Stimulated activated CD8-positive, alpha-beta memory T cell treated with anti-CD3 and anti-CD28 coated beads, Interleukin-4, amount 100 ng/mL, for 1 hour (primary cell): ENCODE data around the gene PALLD.

Experiments
- DNase-seq, 2 donors: peaks; one replicate each; pipeline ENCODE4 v3.0.0-alpha.2; 2020; ENCODE audit warnings: low read depth in 2 of 2, low spot score in 1 of 2

Gene PALLD

DNA sequence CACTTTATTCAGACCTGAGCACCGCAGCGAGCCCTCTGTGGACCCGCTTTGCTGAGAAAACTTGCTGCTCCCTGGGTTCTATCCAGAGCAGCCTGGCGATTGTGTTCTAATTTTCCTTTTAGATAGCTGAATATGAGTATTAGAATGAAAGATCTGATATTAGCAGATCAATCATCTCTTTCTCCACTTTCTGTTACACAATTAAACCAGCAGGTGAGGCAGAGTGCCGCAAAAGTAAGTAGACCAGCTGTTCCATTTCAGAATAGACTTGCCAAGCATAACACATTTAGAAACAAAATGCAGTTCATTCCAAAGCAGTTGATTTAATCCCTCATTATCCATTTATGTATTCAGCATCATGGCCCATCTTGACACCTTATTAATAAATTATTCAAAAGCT lies 58.6 kb downstream of the PALLD start:
- DNase-seq = no peak

GRCh38 chr4:168557658-168558057 lies 60.8 kb downstream of the PALLD start:
- DNase-seq = no peak

GRCh38 chr4:168558599-168558998 lies 61.7 kb downstream of the PALLD start:
- DNase-seq = no peak

- DNase-seq = no peak
Measured at GRCh38 chr4:168560184-168561180, 63.6 kb downstream of the PALLD start.

DNA sequence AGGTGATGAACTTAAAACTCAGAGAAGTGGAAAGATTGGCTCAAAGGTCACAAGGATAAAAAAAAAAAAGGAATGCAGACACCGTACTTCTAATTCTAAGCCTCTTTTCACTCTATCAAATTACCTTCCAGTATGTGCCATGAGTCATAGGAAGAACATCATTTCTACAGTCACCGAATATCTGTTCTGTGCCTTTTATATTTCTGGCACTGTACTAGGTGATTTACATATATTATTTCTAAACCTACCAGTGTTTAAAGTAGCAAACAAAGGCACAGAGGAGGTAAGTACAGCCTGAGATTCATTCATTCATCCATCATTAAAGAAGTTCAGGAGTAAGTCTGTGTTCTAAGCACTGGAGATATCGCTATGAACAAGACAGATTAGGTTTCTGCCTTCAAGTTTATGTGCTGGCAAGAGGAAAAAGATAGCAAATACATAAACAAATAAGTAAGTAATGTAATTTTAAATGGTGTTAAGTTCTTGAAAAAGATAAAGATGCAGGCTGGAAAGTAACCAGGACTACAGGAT lies 65.3 kb downstream of the PALLD start:
- no peak for DNase-seq

DNA sequence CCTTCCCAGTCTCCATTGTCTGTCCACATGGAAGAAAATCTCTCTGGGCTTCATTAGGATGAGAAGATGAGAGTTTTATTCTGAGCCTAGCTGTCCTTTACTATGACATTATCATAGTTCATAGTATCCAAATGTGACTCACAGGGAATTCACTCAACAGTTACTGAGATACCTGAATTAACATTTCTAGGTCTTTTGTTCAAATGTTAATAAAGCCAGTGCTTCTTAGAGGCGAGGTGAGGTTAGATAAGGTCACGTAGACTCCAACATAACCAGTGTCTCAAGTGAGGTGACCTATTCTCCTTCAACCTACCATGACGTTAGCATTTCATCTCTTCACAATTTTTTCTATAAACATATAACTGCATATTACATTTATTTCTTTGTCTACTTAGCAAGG lies 67.2 kb downstream of the PALLD start:
- no peak for DNase-seq

GRCh38 chr4:168565130-168565529 lies 68.3 kb downstream of the PALLD start:
- DNase-seq = no peak

DNA sequence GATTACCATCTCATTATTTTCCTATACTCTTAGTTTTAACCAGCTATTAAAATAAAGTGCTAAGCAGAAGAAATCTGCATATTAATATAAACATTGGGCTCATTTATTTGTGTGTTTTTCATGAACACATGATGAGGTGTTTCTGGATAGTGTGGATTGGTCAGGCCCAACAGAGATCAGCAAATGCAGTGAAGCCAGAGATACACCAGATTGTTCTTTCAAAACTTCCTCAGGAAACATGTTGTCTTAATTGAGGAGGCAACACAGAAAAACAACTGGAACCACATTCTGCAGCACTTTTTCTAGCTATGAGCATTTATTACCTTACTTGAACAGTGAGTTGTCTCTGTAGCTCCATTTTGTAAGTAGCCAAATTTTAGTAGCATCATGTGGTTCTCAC lies 69.9 kb downstream of the PALLD start:
- no peak for DNase-seq

- no peak for DNase-seq
Measured at GRCh38 chr4:168569066-168569930, 72.4 kb downstream of the PALLD start.

DNA sequence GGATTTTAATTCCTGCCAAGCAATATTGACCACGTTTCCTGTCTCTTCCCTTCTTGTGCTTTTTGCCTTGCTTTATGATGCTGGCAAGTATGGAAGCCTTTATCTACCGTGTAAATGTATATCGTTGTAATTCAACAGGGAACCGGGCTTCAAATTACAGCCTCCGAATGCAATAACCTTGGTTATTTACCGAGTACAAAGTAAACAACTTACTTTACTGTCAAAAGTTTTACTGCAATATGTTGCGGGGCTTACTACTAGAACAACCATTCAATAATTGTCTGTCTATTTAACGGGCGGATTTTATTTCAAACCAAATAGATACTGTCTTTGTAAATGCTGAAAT lies 73.1 kb downstream of the PALLD start:
- DNase-seq = no peak

- no peak for DNase-seq
Measured at GRCh38 chr4:168570466-168570865, 73.6 kb downstream of the PALLD start.

DNA sequence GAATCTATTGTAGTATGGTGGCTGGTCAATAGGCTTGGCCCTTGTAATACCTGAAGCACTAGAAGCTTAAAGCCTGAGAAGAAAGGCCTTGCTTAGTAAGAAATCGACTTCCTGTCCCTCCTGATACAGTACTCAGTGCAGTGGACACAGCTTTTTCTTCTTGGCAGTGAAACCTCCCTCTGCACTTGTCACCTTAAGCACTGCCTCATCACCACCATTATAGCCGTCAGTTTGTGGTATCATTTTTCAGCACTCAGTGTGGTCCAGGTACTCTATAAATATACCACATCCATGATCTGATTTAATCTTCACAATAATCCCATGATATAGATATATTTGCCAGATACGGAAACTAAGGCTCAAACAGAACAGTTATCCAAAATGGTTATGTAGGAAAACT lies 75.2 kb downstream of the PALLD start:
- no peak for DNase-seq

GRCh38 chr4:168573870-168574269 lies 77.0 kb downstream of the PALLD start:
- DNase-seq = no peak

DNA sequence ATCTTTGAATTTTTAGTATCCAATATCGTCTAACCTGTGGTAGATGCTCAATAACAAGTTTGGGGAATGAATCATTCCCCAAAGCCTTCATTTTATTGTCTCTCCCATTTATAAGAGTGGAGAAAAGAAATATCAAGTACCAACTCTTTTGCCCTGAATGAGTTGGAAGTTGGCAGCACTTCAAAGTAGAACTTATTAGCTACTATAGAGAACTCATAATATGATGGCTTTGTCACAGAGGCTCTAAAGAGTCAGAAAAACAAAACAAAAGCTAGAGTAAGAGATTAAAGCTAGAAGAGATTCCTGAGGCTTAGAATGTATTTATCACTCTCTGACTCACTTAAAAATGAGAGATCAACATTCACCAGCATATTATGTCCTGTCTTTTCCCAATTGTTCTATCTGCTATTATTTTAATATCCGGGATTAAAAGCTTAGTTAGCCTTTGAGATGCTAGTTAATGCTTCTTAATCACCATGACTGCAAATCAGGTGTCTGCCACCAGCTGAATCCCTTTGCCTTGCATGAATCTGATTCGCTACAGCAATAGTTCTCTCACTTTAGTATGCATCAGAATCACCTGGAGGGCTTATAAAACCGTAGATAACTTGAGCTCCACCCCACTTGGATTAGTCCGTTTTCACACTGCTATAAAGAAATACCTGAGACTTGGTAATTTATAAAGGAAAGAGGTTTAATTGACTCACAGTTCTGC lies 77.9 kb downstream of the PALLD start:
- no peak for DNase-seq

DNA sequence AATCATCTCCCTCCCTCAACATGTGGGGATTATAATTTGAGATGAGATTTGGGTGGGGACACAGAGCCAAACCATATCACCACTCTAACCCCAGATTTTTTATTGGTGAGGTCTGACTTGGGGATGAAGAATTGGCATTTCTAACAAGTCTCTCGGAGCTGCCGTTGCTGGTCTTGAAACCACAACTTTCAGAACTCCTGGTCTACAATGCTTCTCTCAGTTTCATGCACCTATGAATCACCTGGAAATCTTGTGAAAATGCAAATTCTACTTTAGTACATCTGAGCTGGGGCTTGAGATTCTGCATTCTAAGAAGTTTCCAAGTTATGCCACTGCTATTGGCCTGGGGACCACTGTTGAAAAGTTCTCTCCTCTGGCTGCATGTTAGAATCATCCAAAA lies 78.6 kb downstream of the PALLD start:
- no peak for DNase-seq

GRCh38 chr4:168577624-168578023 lies 80.8 kb downstream of the PALLD start:
- no peak for DNase-seq

- DNase-seq = no peak
Measured at GRCh38 chr4:168580228-168580627, 83.4 kb downstream of the PALLD start.

- DNase-seq = no peak
Measured at GRCh38 chr4:168584321-168584771, 87.5 kb downstream of the PALLD start.

GRCh38 chr4:168585168-168586091 lies 88.6 kb downstream of the PALLD start:
- no peak for DNase-seq

GRCh38 chr4:168586926-168587325 lies 90.1 kb downstream of the PALLD start:
- DNase-seq = no peak
